H9 (cell line): ENCODE data around the gene MYBPHL. TPM values are rescaled to one million over a fixed set of nuclear protein-coding genes. Genes with fewer than 3 reads are reported as not detected.

Source experiments
- DNase-seq: peaks from one replicate; pipeline ENCODE4 v3.0.0-alpha.2; 2017
- H2AFZ ChIP-seq: one replicate; pipeline ENCODE4 v1.6.1; 2013; ENCODE audit warnings: mild to moderate bottlenecking, low read length, control low read depth, moderate library complexity
- H2AK5ac ChIP-seq: 2 replicates; pipeline ENCODE4 v1.6.1; 2013; ENCODE audit warnings: low read length, control low read depth, mixed read lengths; ENCODE audit not compliant: insufficient read length
- H2BK120ac ChIP-seq: one replicate; pipeline ENCODE4 v1.6.1; 2013; ENCODE audit warnings: low read depth, mild to moderate bottlenecking, low read length, control low read depth, inconsistent platforms; ENCODE audit not compliant: poor library complexity, severe bottlenecking
- H2BK12ac ChIP-seq: 2 replicates; pipeline ENCODE4 v1.6.1; 2013; ENCODE audit warnings: low read length, control low read depth, mixed read lengths, low read depth; ENCODE audit not compliant: insufficient read length
- H2BK15ac ChIP-seq: 2 replicates; pipeline ENCODE4 v1.6.1; 2013; ENCODE audit warnings: low read depth, low read length, control low read depth
- H2BK20ac ChIP-seq: one replicate; pipeline ENCODE4 v1.6.1; 2013; ENCODE audit warnings: low read depth, mild to moderate bottlenecking, low read length, control low read depth, inconsistent platforms; ENCODE audit not compliant: poor library complexity, severe bottlenecking
- H2BK5ac ChIP-seq: 2 replicates; pipeline ENCODE4 v1.6.1; 2013; ENCODE audit warnings: low read length, control low read depth, mixed read lengths; ENCODE audit not compliant: insufficient read length
- H3K14ac ChIP-seq: 2 replicates; pipeline ENCODE4 v1.6.1; 2013; ENCODE audit warnings: low read length, control low read depth; ENCODE audit not compliant: insufficient read depth
- H3K18ac ChIP-seq: 2 replicates; pipeline ENCODE4 v1.6.1; 2013; ENCODE audit warnings: low read depth, mild to moderate bottlenecking, mixed read lengths, low read length, control low read depth; ENCODE audit not compliant: insufficient read length
- H3K23ac ChIP-seq: 2 replicates; pipeline ENCODE4 v1.6.1; 2013; ENCODE audit warnings: low read length, control low read depth, mixed read lengths, low read depth; ENCODE audit not compliant: insufficient read length
- H3K23me2 ChIP-seq: 2 replicates; pipeline ENCODE4 v1.6.1; 2013; ENCODE audit warnings: low read depth, mild to moderate bottlenecking, mixed read lengths, low read length, control low read depth; ENCODE audit not compliant: insufficient read length, poor library complexity, severe bottlenecking
- H3K27ac ChIP-seq: 2 replicates; pipeline ENCODE4 v1.5.1; 2013; ENCODE audit warnings: low read length, control low read depth, mixed read lengths, low read depth; ENCODE audit not compliant: insufficient read length
- H3K27me3 ChIP-seq: 2 replicates; pipeline ENCODE4 v1.6.1; 2013; ENCODE audit warnings: low read length, control low read depth, inconsistent platforms; ENCODE audit not compliant: insufficient read depth
- H3K4ac ChIP-seq: 2 replicates; pipeline ENCODE4 v1.6.1; 2013; ENCODE audit warnings: low read depth, mild to moderate bottlenecking, control low read depth, inconsistent platforms, low read length, moderate library complexity
- H3K4me1 ChIP-seq: 2 replicates; pipeline ENCODE4 v1.6.1; 2013; ENCODE audit warnings: low read length, control low read depth, inconsistent platforms; ENCODE audit not compliant: insufficient read depth
- H3K4me2 ChIP-seq: 2 replicates; pipeline ENCODE4 v1.6.1; 2013; ENCODE audit warnings: low read length, control low read depth, mixed read lengths; ENCODE audit not compliant: insufficient read length, insufficient read depth
- H3K56ac ChIP-seq: 2 replicates; pipeline ENCODE4 v1.6.1; 2013; ENCODE audit warnings: low read depth, mild to moderate bottlenecking, mixed read lengths, low read length, control low read depth; ENCODE audit not compliant: insufficient read length
- H3K79me1 ChIP-seq: 2 replicates; pipeline ENCODE4 v1.6.1; 2013; ENCODE audit warnings: low read depth, mild to moderate bottlenecking, moderate library complexity, low read length, control low read depth, inconsistent platforms; ENCODE audit not compliant: insufficient read depth, poor library complexity, severe bottlenecking
- H3K79me2 ChIP-seq: 2 replicates; pipeline ENCODE4 v1.6.1; 2013; ENCODE audit warnings: low read length, control low read depth, inconsistent platforms; ENCODE audit not compliant: insufficient read depth
- H3K9ac ChIP-seq: 2 replicates; pipeline ENCODE4 v1.6.1; 2013; ENCODE audit warnings: low read length, control low read depth, mixed read lengths; ENCODE audit not compliant: insufficient read length; ENCODE audit errors: extremely low read depth
- H3K9me3 ChIP-seq: one replicate; pipeline ENCODE4 v1.6.1; 2013; ENCODE audit warnings: low read depth, low read length, inconsistent platforms; ENCODE audit not compliant: control insufficient read depth
- H3T11ph ChIP-seq: one replicate; pipeline ENCODE4 v1.6.1; 2013; ENCODE audit warnings: mild to moderate bottlenecking, low read length, control low read depth, inconsistent platforms
- H4K20me1 ChIP-seq: one replicate; pipeline ENCODE4 v1.6.1; 2013; ENCODE audit not compliant: control insufficient read depth, insufficient read length, insufficient read depth
- H4K5ac ChIP-seq: 2 replicates; pipeline ENCODE4 v1.6.1; 2013; ENCODE audit warnings: low read depth, mild to moderate bottlenecking, mixed read lengths, low read length, control low read depth; ENCODE audit not compliant: insufficient read length
- H4K8ac ChIP-seq: replicated peaks from 2 replicates; pipeline ENCODE4 v1.6.1; 2013; ENCODE audit warnings: low read length, control low read depth, mixed read lengths, low read depth; ENCODE audit not compliant: insufficient read length
- H4K91ac ChIP-seq: 2 replicates; pipeline ENCODE4 v1.6.1; 2013; ENCODE audit warnings: low read depth, mild to moderate bottlenecking, moderate library complexity, mixed read lengths, low read length, control low read depth; ENCODE audit not compliant: insufficient read length
- H3K27ac Mint-ChIP-seq, 3 experiments: 2 replicates in 2 of 3; 3 replicates in 1 of 3; pipeline ENCODE4 v1.8.0; 2020 to 2021; ENCODE audit warnings: mixed read lengths in 3 of 3, mild to moderate bottlenecking in 1 of 3, moderate library complexity in 1 of 3
- H3K27me3 Mint-ChIP-seq: 2 replicates; pipeline ENCODE4 v1.8.0; 2021; ENCODE audit warnings: low read depth, mild to moderate bottlenecking, moderate library complexity, mixed read lengths
- H3K36me3 Mint-ChIP-seq, 3 experiments: 2 replicates in 2 of 3; 3 replicates in 1 of 3; pipeline ENCODE4 v1.8.0; 2020 to 2021; ENCODE audit warnings: low read depth in 3 of 3, mixed read lengths in 3 of 3; ENCODE audit not compliant: insufficient read depth in 1 of 3
- H3K4me1 Mint-ChIP-seq, 2 experiments: 2 replicates each; pipeline ENCODE4 v1.8.0; 2020; ENCODE audit warnings: mixed read lengths in 2 of 2
- H3K4me3 Mint-ChIP-seq, 2 experiments: 2 replicates in 1 of 2; 3 replicates in 1 of 2; pipeline ENCODE4 v1.8.0; 2020 to 2021; ENCODE audit warnings: mild to moderate bottlenecking in 2 of 2, mixed read lengths in 2 of 2, moderate library complexity in 1 of 2
- H3K9me3 Mint-ChIP-seq, 2 experiments: 2 replicates in 1 of 2; 3 replicates in 1 of 2; pipeline ENCODE4 v1.8.0; 2020; ENCODE audit warnings: mild to moderate bottlenecking in 2 of 2, mixed read lengths in 2 of 2, moderate library complexity in 1 of 2
- CTCF ChIP-seq: fragments of 200-600 bp; sonication (generic); conservative IDR thresholded peaks from 3 replicates; pipeline ENCODE4 v1.8.0; 2021; ENCODE audit warnings: antibody characterized with exemption, mild to moderate bottlenecking
- WGBS: extraction: QIAGEN DNeasy Blood & Tissue Kit; methylation state at CpG from one replicate; pipeline ENCODE4 v1.1.7; 2013; ENCODE audit warnings: missing lambda C conversion rate, low lambda C conversion rate, mixed read lengths; ENCODE audit not compliant: insufficient read length; ENCODE audit errors: extremely low coverage; 5-methylcytosine and 5-hydroxymethylcytosine counted together
- total RNA-seq: library from RNA; stranded (reverse); gene quantifications from 2 replicates; pipeline ENCODE4 v1.2.1, GENCODE V29; 2021

MYBPHL gene
- total RNA-seq, 1 experiment from 2014 or later, result 0.59 TPM

GRCh38 chr1:109272021-109272799 lies 34.6 kb downstream of the MYBPHL start:
- Histone ChIP-seq H3K4ac (no peak overlapping the region), H3K56ac (no peak overlapping the region), H2BK120ac (no peak overlapping the region), H3K23me2 (no peaks in the 10 kb centered on the region), H3T11ph (no peak overlapping the region), H3K9ac (no peak overlapping the region), H3K4me1 (no peaks in the 10 kb centered on the region; the same call in 1 of the 2 replicates), H3K14ac (no peak overlapping the region), H4K20me1 (no peaks in the 10 kb centered on the region), H2BK15ac (no peak overlapping the region), H3K27ac (no peak overlapping the region), H3K27me3 (no peaks in the 10 kb centered on the region), H3K23ac (no peak overlapping the region), H2BK12ac (no peak overlapping the region), H3K18ac (no peak overlapping the region), H3K4me2 (no peak overlapping the region), H2BK5ac (no peak overlapping the region), H2AK5ac (no peak overlapping the region), H4K91ac (no peak overlapping the region), H3K79me2 (no peaks in the 10 kb centered on the region), H2BK20ac (no peak overlapping the region), H3K79me1 (no peaks in the 10 kb centered on the region), H3K9me3 (no peaks in the 10 kb centered on the region), H4K8ac (no peak overlapping the region), H4K5ac (no peak overlapping the region), H2AFZ (no peak overlapping the region)
- Mint-ChIP-seq H3K36me3 (peaks cover 9 to 44% (median 44%) of the 10 kb centered on the region in 3 experiments; a peak in 6 of 7 replicates), H3K4me1 (peaks cover 23 to 25% of the 10 kb centered on the region in 2 experiments), H3K27ac (no peak overlapping the region; a peak in 1 of 7 replicates), H3K9me3 (no peaks in the 10 kb centered on the region; a peak in 1 of 5 replicates), H3K27me3 (no peaks in the 10 kb centered on the region), H3K4me3 (no peak overlapping the region)
- TF ChIP-seq CTCF, result no peak
- DNase-seq, result no peak
- WGBS, result no CpG with 5 or more reads among the region's 13 CpGs
